SJSA1 (cell line): ENCODE measurements around the gene BATF3. TPM values are rescaled to one million over a fixed set of nuclear protein-coding genes. Genes with fewer than 3 reads are reported as not detected.
A peak's percentile ranks its signal among the peaks of the same experiment; 100 is the strongest.
"Not testable (repeated sequence)": the region's sequence is repeated elsewhere in the genome, so short reads cannot be mapped to it uniquely, and the experiment has no call there.

Experiments used
- DNase-seq, 2 experiments: peaks; one replicate each; pipeline ENCODE4 v3.0.0-alpha.2; 2015 to 2020; ENCODE audit warnings: low spot score in 2 of 2, low read depth in 1 of 2
- H3K27ac ChIP-seq: fragments of 250-450 bp; sonication (Bioruptor Pico); 2 replicates; pipeline ENCODE4 v1.5.1; 2020; ENCODE audit warnings: mild to moderate bottlenecking, moderate library complexity
- H3K27me3 ChIP-seq: fragments of 250-450 bp; sonication (Bioruptor Pico); replicated peaks from 2 replicates; pipeline ENCODE4 v1.5.1; 2020; ENCODE audit warnings: mild to moderate bottlenecking, moderate library complexity
- H3K36me3 ChIP-seq: fragments of 250-450 bp; sonication (Bioruptor Pico); 2 replicates; pipeline ENCODE4 v1.5.1; 2020; ENCODE audit warnings: mild to moderate bottlenecking
- H3K4me1 ChIP-seq: fragments of 250-450 bp; sonication (Bioruptor Pico); replicated peaks from 2 replicates; pipeline ENCODE4 v1.6.1; 2021; ENCODE audit warnings: mild to moderate bottlenecking
- H3K4me3 ChIP-seq: fragments of 250-450 bp; sonication (Bioruptor Pico); 2 replicates; pipeline ENCODE4 v1.5.1; 2020; ENCODE audit warnings: mild to moderate bottlenecking
- H3K9me3 ChIP-seq: fragments of 250-450 bp; sonication (Bioruptor Pico); replicated peaks from 2 replicates; pipeline ENCODE4 v1.5.1; 2020; ENCODE audit warnings: mild to moderate bottlenecking
- total RNA-seq: library from RNA; depleted of rRNA; stranded (reverse); fragments of >200 nt; shearing (Covaris generic); gene quantifications from 2 replicates; pipeline ENCODE4 v1.2.3, GENCODE V29; 2014

Gene BATF3
- total RNA-seq, 1 experiment from 2014 or later, result 3.3 TPM

- H3K27ac ChIP-seq, result peak overlapping the region; percentile 98
- peak; percentile 15 to 47 for DNase-seq
- no peaks in the 10 kb centered on the region for H3K27me3 ChIP-seq
- no peaks in the 10 kb centered on the region for H3K36me3 ChIP-seq
- no peaks in the 10 kb centered on the region for H3K9me3 ChIP-seq
- peaks cover 45% of the 10 kb centered on the region for H3K4me1 ChIP-seq
- H3K4me3 ChIP-seq, result no peak overlapping the region
These were observed 30.5 kb downstream of the BATF3 start for GRCh38 chr1:212669102-212669501.

- H3K27me3 ChIP-seq, result no peaks in the 10 kb centered on the region
- no peak overlapping the region for H3K4me3 ChIP-seq
- DNase-seq, result peak in 1 of 2 experiments; percentile 6
- H3K36me3 ChIP-seq, result no peaks in the 10 kb centered on the region
- peak overlapping the region; percentile 98 for H3K27ac ChIP-seq
- H3K4me1 ChIP-seq, result peaks cover 45% of the 10 kb centered on the region
- no peaks in the 10 kb centered on the region for H3K9me3 ChIP-seq
These were observed 31.2 kb downstream of the BATF3 start for GRCh38 chr1:212668477-212668876.

- H3K4me3 ChIP-seq, result peak overlapping the region; percentile 6; the same call in 1 of the 2 replicates
- H3K27ac ChIP-seq, result peak overlapping the region; percentile 98
- DNase-seq, result peak; percentile 91 to 93
- no peaks in the 10 kb centered on the region for H3K9me3 ChIP-seq
- no peaks in the 10 kb centered on the region for H3K36me3 ChIP-seq
- H3K27me3 ChIP-seq, result no peaks in the 10 kb centered on the region
- peaks cover 45% of the 10 kb centered on the region for H3K4me1 ChIP-seq
These were observed 32.2 kb downstream of the BATF3 start for GRCh38 chr1:212667223-212668139.

- peak overlapping the region; percentile 98 for H3K27ac ChIP-seq
- DNase-seq, result peak in 1 of 2 experiments; percentile 24
- H3K9me3 ChIP-seq, result no peaks in the 10 kb centered on the region
- H3K4me1 ChIP-seq, result peaks cover 37% of the 10 kb centered on the region
- no peak overlapping the region for H3K4me3 ChIP-seq
- no peaks in the 10 kb centered on the region for H3K36me3 ChIP-seq
- no peaks in the 10 kb centered on the region for H3K27me3 ChIP-seq
These were observed 33.4 kb downstream of the BATF3 start for GRCh38 chr1:212666116-212666775.

GRCh38 chr1:212665241-212666115 lies 34.2 kb downstream of the BATF3 start:
- H3K4me3 ChIP-seq, result peak overlapping the region; percentile 51
- H3K4me1 ChIP-seq, result peaks cover 34% of the 10 kb centered on the region
- H3K9me3 ChIP-seq, result no peaks in the 10 kb centered on the region
- no peaks in the 10 kb centered on the region for H3K36me3 ChIP-seq
- DNase-seq, result peak; percentile 84 to 90
- no peaks in the 10 kb centered on the region for H3K27me3 ChIP-seq
- H3K27ac ChIP-seq, result peak overlapping the region; percentile 64

- H3K4me3 ChIP-seq, result no peak overlapping the region
- no peaks in the 10 kb centered on the region for H3K27me3 ChIP-seq
- H3K36me3 ChIP-seq, result no peaks in the 10 kb centered on the region
- no peak overlapping the region for H3K27ac ChIP-seq
- DNase-seq, result peak in 1 of 2 experiments; percentile 14
- peaks cover 34% of the 10 kb centered on the region for H3K4me1 ChIP-seq
- no peaks in the 10 kb centered on the region for H3K9me3 ChIP-seq
These were observed 35.0 kb downstream of the BATF3 start for GRCh38 chr1:212664409-212665199.

GRCh38 chr1:212658250-212658649 lies 41.4 kb downstream of the BATF3 start:
- not testable (repeated sequence) for H3K27ac ChIP-seq, H3K9me3 ChIP-seq, H3K4me3 ChIP-seq, H3K36me3 ChIP-seq, H3K27me3 ChIP-seq
- peaks cover 26% of the 10 kb centered on the region for H3K4me1 ChIP-seq
- DNase-seq, result peak in 1 of 2 experiments; percentile 43

- H3K4me3 ChIP-seq, result no peak overlapping the region
- H3K27ac ChIP-seq, result no peak overlapping the region
- H3K36me3 ChIP-seq, result no peaks in the 10 kb centered on the region
- peak; percentile 33 to 39 for DNase-seq
- H3K4me1 ChIP-seq, result peaks cover 34% of the 10 kb centered on the region
- H3K27me3 ChIP-seq, result no peaks in the 10 kb centered on the region
- H3K9me3 ChIP-seq, result no peaks in the 10 kb centered on the region
These were observed 42.9 kb downstream of the BATF3 start for GRCh38 chr1:212656730-212657129.

- H3K4me3 ChIP-seq, result no peak overlapping the region
- H3K27ac ChIP-seq, result peak overlapping the region; percentile 52
- peaks cover 41% of the 10 kb centered on the region for H3K4me1 ChIP-seq
- peak; percentile 68 to 84 for DNase-seq
- H3K36me3 ChIP-seq, result no peaks in the 10 kb centered on the region
- H3K9me3 ChIP-seq, result no peaks in the 10 kb centered on the region
- H3K27me3 ChIP-seq, result no peaks in the 10 kb centered on the region
These were observed 43.8 kb downstream of the BATF3 start for GRCh38 chr1:212655668-212656440.

- Histone ChIP-seq H3K27ac (no peak overlapping the region), H3K27me3 (no peaks in the 10 kb centered on the region), H3K9me3 (no peaks in the 10 kb centered on the region), H3K4me3 (no peak overlapping the region), H3K4me1 (peaks cover 38% of the 10 kb centered on the region), H3K36me3 (no peaks in the 10 kb centered on the region)
- no peak for DNase-seq
These were observed 47.0 kb downstream of the BATF3 start for GRCh38 chr1:212652609-212653008.

- Histone ChIP-seq H3K9me3 (no peaks in the 10 kb centered on the region), H3K4me3 (no peak overlapping the region), H3K27me3 (no peaks in the 10 kb centered on the region), H3K27ac (no peak overlapping the region), H3K36me3 (no peaks in the 10 kb centered on the region), H3K4me1 (peaks cover 38% of the 10 kb centered on the region)
- DNase-seq, result no peak
These were observed 47.7 kb downstream of the BATF3 start for GRCh38 chr1:212651977-212652376.

GRCh38 chr1:212651521-212651920 lies 48.1 kb downstream of the BATF3 start:
- Histone ChIP-seq H3K27ac (no peak overlapping the region), H3K4me1 (peaks cover 38% of the 10 kb centered on the region), H3K27me3 (no peaks in the 10 kb centered on the region), H3K36me3 (no peaks in the 10 kb centered on the region), H3K9me3 (no peaks in the 10 kb centered on the region), H3K4me3 (no peak overlapping the region)
- DNase-seq, result no peak
